Measurements from ENCODE around the gene COL13A1.

The COL13A1 gene

DNA sequence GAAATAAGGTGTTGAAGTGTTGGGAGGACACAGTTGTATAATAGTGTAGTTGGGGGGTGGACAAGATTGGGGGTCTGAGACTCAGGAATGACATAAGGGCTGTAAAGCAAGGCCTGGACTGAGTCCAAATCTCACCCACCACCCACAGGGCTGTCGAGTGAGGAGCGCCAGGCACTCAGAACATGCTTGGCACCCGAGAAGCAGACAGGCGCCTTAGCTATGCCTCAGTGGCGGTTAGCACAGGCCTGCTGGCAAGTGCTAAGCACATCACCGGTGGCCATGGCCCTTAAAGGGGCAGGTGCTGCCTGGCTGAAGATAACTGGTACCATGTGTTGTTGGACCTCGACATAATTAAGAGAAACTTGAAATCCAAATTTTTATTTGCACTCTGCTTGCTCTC, 90.7 kb downstream of the COL13A1 start:
- DNase-seq: no peak

DNA sequence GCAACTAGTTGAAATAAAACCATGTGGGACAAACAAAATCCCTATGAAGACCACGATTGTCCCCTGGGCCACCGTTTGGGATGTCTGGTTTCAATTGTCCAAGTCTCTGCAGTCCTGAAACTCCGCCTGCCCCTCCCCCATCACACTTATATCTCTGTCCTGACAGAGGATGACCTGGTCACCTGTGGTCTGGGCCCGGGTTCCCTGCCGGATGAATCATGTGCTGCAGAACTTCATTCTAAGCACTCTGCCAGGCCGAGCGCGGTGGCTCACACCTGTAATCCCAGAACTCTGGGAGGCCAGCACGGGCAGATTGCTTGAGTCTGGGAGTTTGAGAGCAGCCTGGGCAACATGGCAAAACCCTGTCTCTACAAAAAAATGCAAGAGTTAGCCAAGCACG, 91.1 kb downstream of the COL13A1 start:
- no peak for DNase-seq

DNA sequence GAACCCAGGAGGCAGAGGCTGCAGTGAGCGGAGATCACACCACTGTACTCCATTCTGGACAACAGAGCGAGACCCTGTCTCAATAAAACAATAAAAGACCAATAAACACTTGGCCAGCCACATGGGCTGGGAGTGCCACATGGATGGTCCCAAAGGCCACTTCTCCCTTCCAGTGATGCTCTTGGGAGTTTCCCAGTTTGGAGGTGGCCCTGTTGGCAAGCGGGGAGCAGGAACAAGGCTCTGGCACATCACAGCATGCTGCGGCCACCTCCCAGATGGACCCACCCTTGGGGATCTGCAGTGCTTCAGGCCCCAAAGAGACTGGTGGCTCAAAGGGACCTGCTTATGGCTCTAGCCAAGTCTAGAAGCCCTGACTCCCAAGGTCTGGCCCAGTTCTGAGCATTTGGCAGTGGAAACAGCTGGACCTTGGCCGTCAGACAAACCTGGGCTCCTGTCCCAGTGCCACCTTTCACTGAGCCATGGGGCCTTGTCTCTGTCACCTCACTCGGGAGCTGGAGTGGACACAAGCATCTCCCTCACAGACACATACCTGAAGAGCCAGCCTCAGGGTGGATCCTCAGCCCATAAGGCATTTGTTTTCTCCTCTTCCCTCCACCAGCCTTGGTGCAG, 91.7 kb downstream of the COL13A1 start:
- DNase-seq: no peak

DNA sequence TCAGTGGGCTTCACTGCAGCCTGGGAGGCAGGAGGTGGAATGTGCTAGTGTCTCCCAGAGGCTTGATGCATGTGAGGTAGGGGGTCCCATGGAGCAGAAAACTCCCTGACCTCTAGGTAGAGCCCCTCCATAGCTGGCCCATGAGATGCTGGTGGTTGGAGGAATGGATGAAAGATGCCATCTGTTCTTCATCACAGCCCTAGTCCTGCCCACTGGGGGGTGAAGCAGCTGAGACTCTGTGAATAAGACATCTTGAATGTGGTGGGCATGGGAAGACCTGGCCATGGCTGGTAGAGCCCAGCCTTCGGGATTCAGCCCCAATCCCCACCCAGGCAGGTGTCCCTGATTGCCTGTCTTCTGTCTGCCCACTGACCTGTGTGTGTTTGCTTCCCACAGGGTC, 92.5 kb downstream of the COL13A1 start:
- DNase-seq: no peak

DNA sequence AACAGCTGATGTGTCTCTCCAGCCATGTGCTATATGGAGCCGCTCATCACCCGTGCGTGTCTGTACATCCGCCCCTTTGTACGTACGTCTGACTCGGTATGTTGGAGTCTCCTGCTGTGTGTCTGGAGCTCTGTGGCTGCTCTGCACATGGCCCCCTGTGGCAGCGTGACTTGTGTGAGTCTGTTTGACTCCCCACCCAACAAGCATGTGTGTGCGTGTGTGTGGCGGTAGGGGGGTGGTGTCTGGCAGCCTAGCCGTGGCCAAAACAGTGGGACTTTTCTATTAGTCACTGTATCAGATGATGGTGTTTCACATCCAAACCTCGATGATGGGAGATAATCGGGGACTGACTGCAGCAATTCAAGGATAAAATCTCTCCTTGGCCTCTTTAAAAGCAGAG, 94.1 kb downstream of the COL13A1 start:
- no peak for DNase-seq

DNA sequence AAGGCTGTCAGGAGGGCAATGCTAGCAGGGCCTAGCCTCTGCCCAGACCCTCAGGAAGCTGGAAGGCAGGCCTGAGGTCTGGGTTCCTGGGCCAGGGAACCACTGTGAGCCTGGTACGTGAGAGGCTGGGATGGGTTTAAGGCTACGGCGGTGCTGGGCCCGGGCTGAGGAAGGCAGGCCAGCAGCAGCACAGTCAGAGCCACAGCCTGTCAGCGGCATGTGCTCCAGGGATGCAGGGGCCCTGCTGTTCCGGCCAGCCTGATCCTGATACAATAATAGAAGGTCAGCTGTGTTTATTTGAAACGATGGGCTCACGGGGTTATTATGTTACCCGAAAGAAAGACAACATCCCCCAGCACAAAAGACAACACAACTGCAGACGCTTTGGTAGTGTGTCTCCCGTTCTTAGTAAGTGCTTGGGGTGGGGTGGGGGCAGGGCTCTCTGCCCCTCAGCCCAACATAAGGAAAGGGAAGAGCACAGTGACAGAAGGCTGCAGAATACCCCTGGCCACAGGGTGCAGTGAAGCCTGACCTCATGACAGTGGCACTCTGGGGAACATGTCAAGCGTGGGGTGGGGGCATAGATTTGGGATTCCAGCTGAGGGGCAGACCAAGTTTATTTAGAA, 95.0 kb downstream of the COL13A1 start:
- DNase-seq: no peak

DNA sequence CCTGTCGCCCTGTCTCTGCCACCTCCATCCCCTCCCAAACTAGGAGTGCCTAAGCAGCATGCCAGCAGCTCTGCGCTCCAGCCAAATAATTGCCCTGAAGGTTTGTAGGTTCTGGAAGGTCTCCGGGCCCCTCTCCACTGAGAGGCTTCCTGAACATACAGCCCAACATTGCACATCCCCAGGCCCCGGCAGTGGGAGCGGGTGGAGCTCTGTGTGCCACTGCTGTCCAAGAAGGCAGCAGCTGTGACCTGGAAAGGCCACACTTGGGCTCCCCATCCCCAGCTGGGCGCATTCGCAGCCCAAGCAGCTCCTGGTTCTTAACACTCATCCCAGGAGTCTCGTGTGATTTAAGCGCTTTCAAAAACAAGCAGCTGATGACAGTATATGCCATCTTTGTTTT, 95.7 kb downstream of the COL13A1 start:
- DNase-seq: no peak

DNA sequence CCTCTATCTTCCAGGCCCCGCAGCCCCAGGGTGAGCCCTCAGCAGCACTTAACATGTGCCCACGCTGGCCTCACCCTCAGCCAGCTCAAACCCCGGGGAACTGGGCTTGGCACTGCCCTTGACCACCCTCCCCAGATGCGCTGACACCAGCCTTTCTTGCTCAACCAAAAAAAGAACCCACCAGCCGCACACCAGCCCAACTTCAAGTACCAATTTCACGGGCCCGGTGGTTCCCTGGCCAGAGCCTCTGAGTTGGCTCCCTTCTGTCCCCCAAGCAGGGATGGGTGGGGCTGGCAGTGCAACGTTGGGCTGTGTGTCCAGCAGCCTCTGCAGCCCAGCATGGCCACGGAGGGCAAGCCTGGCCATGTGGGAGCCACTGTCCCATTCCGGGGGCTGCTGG, 96.3 kb downstream of the COL13A1 start:
- no peak for DNase-seq

DNA sequence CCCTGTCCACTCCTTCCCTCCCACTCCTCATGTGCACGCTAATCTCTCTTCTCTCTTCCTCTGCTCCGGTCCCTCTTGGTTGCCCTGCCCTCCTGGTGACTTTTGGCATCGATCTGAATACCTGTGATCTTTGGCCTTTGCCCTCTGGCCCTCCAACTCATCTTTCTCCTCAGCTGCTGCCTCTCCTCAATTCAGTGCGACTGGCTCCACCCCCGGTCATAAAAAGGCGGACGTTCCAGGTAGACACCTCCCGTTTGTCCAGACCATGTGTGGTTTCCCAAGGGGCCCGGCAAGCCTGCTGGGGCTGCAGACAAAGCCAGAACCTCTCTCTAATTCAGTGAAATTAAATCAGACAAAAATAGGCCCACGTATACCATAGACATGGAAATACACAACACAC, 96.8 kb downstream of the COL13A1 start:
- no peak for DNase-seq

DNA sequence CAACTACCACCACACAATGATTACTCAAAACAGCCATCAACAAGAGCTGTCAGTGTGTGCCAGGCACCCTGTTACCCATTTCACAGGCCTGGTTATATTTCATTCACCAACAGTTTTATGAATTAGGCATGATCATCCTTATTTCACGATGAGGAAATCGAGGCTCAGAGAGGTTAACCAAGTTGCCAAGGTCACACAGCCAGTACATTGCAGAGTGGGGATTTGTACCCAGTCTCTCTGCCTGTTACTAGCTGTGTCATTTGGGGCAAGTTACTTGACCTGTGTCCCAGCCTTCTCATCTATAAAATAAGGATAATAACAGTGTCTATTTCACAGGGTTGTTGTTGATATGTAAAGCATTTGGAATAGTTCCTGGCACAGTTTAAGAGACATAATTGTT, 97.2 kb downstream of the COL13A1 start:
- DNase-seq: no peak

DNA sequence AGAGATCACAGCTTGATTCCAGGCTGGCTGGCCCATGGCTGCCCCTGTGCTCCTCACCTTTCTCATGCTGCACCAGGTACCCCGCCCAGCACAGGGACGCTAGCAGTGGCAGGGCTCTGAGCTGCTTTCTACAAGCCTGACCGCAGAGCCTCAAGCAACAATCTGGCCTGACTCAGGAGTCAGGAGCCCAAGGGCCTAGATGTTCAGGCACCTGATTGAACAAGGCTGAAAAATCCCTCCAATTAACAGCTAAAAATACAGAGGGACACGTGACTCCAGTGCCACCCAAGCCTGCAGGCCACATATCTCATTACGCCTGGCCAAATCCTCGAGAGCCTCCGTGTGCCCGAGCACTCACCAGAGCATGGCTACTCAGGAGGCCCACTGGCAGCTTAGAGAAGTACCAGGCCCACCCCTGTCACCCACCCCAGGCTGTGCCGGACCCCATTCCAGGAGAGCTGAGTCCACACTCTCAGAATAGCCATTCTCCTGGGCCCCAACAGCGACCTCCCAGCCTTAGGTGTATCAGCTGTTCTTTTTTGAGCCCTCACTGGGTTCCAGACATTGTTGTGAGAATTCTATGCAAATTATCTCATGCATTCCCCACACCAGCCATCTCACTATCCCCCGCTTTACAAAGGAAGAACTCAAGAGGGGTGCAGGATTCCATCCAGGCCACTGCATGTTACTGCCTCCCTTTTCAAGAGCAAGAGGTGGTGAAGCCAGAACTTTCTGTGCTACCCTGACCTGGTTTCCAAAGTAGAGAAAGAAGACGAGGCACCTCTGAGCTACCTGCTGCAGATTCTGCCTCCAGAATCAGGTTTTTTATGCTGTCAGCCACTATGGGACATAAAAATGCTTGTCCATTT, 98.3 kb downstream of the COL13A1 start:
- DNase-seq: no peak

DNA sequence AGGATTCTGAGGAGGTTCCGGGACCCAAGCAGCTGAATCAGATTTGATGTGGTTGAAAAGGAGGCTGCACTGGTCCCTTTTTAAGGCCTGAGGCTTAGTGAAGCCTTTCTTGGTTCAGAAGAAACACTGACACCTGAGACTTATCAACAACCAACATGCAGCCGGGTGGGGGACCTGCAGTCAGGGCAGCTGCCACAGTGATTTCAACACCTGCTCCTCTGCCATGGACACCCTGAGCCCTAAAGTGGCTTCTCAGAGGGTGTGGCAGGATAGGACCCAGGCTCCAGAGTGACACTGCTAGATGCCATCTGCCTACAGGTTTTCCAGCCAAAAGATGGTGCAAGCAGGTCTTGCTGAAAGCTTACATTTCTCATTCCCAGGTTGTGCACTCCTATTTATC, 99.3 kb downstream of the COL13A1 start:
- no peak for DNase-seq

DNA sequence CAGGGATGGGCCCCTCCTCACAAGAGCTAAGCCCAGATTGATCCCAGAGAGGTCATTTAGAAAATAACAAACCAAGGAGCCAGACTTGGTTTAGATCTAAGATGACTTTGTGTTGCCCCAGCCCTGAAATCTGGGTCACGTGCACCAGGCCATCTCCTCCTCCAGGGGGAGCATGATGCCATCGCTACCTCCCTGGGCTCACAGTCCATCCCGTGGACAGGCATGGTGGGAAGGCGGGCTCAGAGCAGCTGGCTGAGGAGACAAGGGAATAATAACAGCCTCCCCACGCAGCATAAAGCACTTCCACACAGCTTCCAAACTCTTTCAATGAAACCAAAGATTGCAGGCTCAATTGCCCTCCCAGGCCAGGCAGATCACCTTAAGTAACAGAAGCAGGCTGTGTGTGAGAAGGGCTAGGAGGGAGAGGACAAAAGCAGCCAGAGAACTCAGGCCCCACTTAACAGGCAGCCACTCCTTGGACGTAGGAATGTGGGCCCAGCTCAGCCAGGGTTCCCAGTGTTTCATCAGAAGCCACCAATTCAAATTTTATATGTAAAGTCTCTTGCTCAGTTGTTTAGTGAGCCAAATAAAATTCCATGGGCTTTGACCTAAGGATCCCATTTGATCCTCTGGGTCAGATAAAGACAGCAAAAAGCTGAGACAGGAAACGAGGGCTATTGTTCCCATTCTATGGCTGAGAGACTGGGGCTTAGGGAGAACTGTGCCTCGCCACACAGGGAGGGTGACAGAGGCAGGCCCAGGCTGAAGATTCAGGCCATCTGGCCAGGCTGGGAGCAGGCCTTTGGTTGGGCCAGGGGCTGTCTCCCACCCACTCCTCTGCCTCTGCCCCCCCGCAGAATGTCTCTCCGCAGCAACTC, 100.2 kb downstream of the COL13A1 start:
- DNase-seq: no peak

DNA sequence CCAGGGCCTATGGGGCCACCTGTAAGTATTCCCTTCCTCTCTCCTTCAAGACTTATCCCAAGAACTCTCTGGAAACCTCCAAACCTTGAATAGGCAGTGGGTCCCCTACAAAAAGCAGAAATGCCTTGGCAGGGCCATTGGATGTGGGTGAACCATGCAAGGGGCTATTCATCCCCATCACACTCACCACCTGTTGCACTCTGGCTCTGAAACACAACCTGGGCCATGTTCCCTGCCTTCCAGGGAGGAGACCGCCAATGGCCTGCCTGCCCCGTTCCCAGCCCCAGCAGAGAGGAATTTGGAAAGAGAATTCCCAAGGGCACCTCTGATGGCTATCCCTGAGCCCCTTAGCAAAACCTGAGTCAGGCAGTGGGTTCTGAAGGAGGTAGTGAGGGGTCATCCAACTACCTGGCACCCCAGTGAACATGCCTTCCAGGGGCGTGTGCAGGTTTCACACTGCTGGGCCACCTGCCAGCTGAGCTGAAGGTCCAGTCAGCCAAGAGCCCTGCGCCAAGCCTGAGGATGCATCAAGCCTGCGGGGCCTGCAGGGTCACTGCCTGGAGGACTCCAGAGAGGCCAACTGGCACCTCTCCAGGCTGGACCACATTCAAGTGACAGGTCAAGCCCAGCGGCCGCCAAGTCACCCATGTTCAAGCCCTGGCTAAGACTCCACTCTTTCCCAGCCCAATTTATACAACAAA, 101.3 kb downstream of the COL13A1 start:
- no peak for DNase-seq

DNA sequence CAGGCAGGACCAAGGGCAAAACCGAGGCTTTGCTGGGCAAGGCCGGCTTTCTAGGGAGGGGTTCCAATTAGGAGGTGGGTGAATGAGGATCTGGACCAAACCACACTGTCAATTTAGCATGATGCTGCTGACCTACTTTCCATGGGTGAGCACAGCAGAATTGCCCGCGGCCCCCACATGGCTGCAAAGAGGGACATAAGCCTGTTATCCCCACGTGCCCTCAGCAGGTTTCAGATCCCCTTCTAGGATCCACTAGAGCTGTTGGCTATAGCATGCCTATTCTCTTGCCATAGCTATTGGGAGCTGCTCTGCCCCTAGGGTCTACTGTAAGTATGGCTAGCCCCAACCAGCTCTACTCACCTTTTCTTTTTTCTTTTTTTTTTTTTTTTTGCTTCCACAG, 102.8 kb downstream of the COL13A1 start:
- DNase-seq: no peak

DNA sequence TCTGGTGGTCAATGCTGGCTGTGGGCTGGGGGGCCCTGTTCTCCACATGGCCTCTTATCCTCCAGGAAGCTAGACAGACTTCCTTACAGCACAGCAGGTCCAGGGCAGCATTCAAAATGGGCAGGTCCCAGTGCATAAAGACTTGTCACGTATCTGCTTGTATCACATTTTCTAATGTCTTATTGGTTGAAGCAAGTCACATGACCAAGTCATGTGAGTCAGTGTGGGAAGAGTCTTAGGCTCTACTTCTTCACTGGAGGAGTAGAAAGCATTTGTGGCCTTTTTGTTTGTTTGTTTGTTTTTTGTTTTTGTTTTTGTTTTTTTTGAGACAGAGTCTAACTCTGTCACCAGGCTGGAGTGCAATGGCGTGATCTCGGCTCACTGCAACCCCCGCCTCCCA, 104.7 kb downstream of the COL13A1 start:
- DNase-seq: no peak

DNA sequence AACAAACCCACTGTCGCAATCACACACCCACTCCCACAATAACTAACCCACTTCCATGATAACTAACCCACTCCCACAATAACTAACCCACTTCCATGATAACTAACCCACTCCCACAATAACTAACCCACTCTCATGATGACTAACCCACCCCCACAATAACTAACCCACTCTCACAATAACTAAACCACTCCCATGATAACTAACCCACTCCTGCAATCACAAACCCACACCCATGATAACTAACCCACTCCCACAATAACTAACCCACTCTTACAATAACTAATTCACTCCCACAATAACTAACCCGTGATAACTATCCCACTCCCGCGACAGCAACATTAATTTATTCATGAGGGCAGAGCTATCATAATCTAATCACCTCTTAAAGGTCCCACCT, 105.8 kb downstream of the COL13A1 start:
- no peak for DNase-seq

DNA sequence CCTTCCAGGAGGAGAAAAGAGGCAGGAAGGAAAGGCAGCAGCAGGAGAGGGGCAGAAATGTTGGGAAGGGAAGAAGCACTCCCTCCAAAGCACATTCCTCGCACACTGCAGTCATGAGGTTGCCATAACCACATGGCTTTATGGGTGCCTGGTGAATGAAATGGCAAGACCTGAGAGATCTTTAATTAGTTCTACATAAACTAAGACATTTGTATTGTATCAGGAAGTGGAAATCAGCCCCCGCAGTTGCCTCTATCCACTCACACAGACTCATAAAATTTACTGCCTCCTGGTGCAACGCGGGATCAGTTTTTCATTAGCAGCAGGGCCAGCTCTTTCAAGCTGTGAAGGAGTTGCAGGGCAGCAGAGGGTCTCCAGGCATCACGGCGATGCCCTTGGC, 106.4 kb downstream of the COL13A1 start:
- no peak for DNase-seq

DNA sequence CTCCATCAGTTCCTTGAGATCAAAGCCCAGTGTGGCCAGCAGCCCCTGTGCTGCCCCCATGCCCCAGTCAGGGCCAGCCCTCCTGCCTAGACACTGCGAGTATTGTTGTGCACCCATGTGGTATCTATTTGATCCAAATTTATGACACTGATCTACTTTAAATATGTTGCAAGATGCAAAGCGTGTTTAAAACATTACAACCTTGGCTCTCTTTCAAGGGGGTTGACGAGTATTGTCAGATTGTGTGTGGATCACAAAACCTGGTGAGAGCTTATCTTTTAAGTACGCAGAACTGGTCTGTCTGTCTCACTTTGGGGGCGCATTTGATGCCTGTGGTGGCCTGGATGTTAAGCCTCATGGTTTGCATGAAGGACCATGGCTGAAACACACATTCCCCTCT, 108.9 kb downstream of the COL13A1 start:
- no peak for DNase-seq

DNA sequence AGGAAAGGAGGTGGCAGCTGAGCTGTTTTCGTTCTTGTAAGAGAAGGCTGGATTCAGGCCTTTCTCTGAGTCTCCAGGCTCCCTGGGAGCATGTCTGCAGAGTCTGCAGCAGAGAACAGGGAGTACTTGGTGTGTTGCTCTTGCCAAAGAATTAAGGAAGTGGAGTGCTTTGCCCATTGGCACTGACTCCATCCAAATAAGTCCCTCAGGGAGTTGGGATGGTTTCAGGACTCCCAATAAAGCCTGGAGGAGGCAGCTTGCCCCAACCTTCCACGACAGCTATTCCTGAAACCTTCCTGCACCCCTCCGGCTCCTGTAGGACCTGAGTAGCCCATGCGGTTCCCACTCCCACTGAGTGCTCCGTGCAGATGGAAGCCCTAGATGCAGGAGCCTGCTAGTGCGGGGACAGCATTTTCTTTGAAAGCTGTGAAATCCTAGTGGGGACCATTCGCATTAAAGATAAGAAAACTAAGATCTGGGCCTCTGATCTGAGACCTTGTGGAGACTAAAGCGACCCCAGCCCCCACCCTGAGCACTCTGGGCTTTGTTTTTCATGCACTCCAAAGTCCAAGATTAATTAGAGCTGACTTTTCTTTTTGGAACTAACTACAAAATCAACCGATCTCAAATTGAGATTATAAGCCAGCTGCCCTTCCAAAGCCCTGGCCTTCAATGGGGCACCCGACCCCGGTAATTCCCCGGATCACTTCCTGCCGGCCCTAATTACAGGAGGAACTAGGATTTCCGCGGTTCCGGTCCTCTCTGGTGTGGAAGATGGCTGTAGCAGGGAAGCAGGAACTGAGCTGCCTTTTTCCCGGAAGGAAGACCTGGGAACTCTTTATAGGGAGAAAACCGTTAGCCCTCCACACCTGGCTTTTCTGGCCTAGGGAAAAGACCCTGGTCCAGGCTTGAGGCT, 110.2 kb downstream of the COL13A1 start:
- DNase-seq: no peak

DNA sequence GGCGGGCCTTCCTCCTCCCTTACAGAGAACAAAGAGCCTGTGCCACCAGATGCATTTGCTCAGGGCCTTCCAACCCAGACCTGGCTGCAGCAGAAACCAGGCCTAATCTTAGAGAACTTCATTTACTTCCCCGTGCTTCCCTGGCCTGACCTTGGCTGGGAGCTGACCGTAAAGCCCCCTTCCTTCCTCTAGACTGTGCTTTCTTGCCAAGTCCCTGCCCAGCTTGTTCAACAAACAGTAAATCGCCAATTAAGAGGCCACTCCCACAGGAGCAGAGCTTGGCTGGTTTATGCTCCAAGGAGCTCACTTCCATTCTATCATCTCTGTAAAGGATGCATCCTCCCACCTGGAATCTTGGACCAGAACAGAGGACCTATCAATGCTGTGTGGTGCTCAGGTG, 110.9 kb downstream of the COL13A1 start:
- no peak for DNase-seq
